H9 (cell line): ENCODE data around the gene TMEM30B. TPM values are rescaled to one million over a fixed set of nuclear protein-coding genes. Genes with fewer than 3 reads are reported as not detected.

Experiments
- DNase-seq: peaks from one replicate; pipeline ENCODE4 v3.0.0-alpha.2; 2017
- H2AFZ ChIP-seq: one replicate; pipeline ENCODE4 v1.6.1; 2013; ENCODE audit warnings: mild to moderate bottlenecking, low read length, control low read depth, moderate library complexity
- H2AK5ac ChIP-seq: 2 replicates; pipeline ENCODE4 v1.6.1; 2013; ENCODE audit warnings: low read length, control low read depth, mixed read lengths; ENCODE audit not compliant: insufficient read length
- H2BK120ac ChIP-seq: one replicate; pipeline ENCODE4 v1.6.1; 2013; ENCODE audit warnings: low read depth, mild to moderate bottlenecking, low read length, control low read depth, inconsistent platforms; ENCODE audit not compliant: poor library complexity, severe bottlenecking
- H2BK12ac ChIP-seq: 2 replicates; pipeline ENCODE4 v1.6.1; 2013; ENCODE audit warnings: low read length, control low read depth, mixed read lengths, low read depth; ENCODE audit not compliant: insufficient read length
- H2BK15ac ChIP-seq: 2 replicates; pipeline ENCODE4 v1.6.1; 2013; ENCODE audit warnings: low read depth, low read length, control low read depth
- H2BK20ac ChIP-seq: one replicate; pipeline ENCODE4 v1.6.1; 2013; ENCODE audit warnings: low read depth, mild to moderate bottlenecking, low read length, control low read depth, inconsistent platforms; ENCODE audit not compliant: poor library complexity, severe bottlenecking
- H2BK5ac ChIP-seq: 2 replicates; pipeline ENCODE4 v1.6.1; 2013; ENCODE audit warnings: low read length, control low read depth, mixed read lengths; ENCODE audit not compliant: insufficient read length
- H3K14ac ChIP-seq: 2 replicates; pipeline ENCODE4 v1.6.1; 2013; ENCODE audit warnings: low read length, control low read depth; ENCODE audit not compliant: insufficient read depth
- H3K18ac ChIP-seq: 2 replicates; pipeline ENCODE4 v1.6.1; 2013; ENCODE audit warnings: low read depth, mild to moderate bottlenecking, mixed read lengths, low read length, control low read depth; ENCODE audit not compliant: insufficient read length
- H3K23ac ChIP-seq: 2 replicates; pipeline ENCODE4 v1.6.1; 2013; ENCODE audit warnings: low read length, control low read depth, mixed read lengths, low read depth; ENCODE audit not compliant: insufficient read length
- H3K23me2 ChIP-seq: 2 replicates; pipeline ENCODE4 v1.6.1; 2013; ENCODE audit warnings: low read depth, mild to moderate bottlenecking, mixed read lengths, low read length, control low read depth; ENCODE audit not compliant: insufficient read length, poor library complexity, severe bottlenecking
- H3K27ac ChIP-seq: 2 replicates; pipeline ENCODE4 v1.5.1; 2013; ENCODE audit warnings: low read length, control low read depth, mixed read lengths, low read depth; ENCODE audit not compliant: insufficient read length
- H3K27me3 ChIP-seq: 2 replicates; pipeline ENCODE4 v1.6.1; 2013; ENCODE audit warnings: low read length, control low read depth, inconsistent platforms; ENCODE audit not compliant: insufficient read depth
- H3K4ac ChIP-seq: 2 replicates; pipeline ENCODE4 v1.6.1; 2013; ENCODE audit warnings: low read depth, mild to moderate bottlenecking, control low read depth, inconsistent platforms, low read length, moderate library complexity
- H3K4me1 ChIP-seq: 2 replicates; pipeline ENCODE4 v1.6.1; 2013; ENCODE audit warnings: low read length, control low read depth, inconsistent platforms; ENCODE audit not compliant: insufficient read depth
- H3K4me2 ChIP-seq: 2 replicates; pipeline ENCODE4 v1.6.1; 2013; ENCODE audit warnings: low read length, control low read depth, mixed read lengths; ENCODE audit not compliant: insufficient read length, insufficient read depth
- H3K56ac ChIP-seq: 2 replicates; pipeline ENCODE4 v1.6.1; 2013; ENCODE audit warnings: low read depth, mild to moderate bottlenecking, mixed read lengths, low read length, control low read depth; ENCODE audit not compliant: insufficient read length
- H3K79me1 ChIP-seq: 2 replicates; pipeline ENCODE4 v1.6.1; 2013; ENCODE audit warnings: low read depth, mild to moderate bottlenecking, moderate library complexity, low read length, control low read depth, inconsistent platforms; ENCODE audit not compliant: insufficient read depth, poor library complexity, severe bottlenecking
- H3K79me2 ChIP-seq: 2 replicates; pipeline ENCODE4 v1.6.1; 2013; ENCODE audit warnings: low read length, control low read depth, inconsistent platforms; ENCODE audit not compliant: insufficient read depth
- H3K9ac ChIP-seq: 2 replicates; pipeline ENCODE4 v1.6.1; 2013; ENCODE audit warnings: low read length, control low read depth, mixed read lengths; ENCODE audit not compliant: insufficient read length; ENCODE audit errors: extremely low read depth
- H3K9me3 ChIP-seq: one replicate; pipeline ENCODE4 v1.6.1; 2013; ENCODE audit warnings: low read depth, low read length, inconsistent platforms; ENCODE audit not compliant: control insufficient read depth
- H3T11ph ChIP-seq: one replicate; pipeline ENCODE4 v1.6.1; 2013; ENCODE audit warnings: mild to moderate bottlenecking, low read length, control low read depth, inconsistent platforms
- H4K20me1 ChIP-seq: one replicate; pipeline ENCODE4 v1.6.1; 2013; ENCODE audit not compliant: control insufficient read depth, insufficient read length, insufficient read depth
- H4K5ac ChIP-seq: 2 replicates; pipeline ENCODE4 v1.6.1; 2013; ENCODE audit warnings: low read depth, mild to moderate bottlenecking, mixed read lengths, low read length, control low read depth; ENCODE audit not compliant: insufficient read length
- H4K8ac ChIP-seq: replicated peaks from 2 replicates; pipeline ENCODE4 v1.6.1; 2013; ENCODE audit warnings: low read length, control low read depth, mixed read lengths, low read depth; ENCODE audit not compliant: insufficient read length
- H4K91ac ChIP-seq: 2 replicates; pipeline ENCODE4 v1.6.1; 2013; ENCODE audit warnings: low read depth, mild to moderate bottlenecking, moderate library complexity, mixed read lengths, low read length, control low read depth; ENCODE audit not compliant: insufficient read length
- H3K27ac Mint-ChIP-seq, 3 experiments: 2 replicates in 2 of 3; 3 replicates in 1 of 3; pipeline ENCODE4 v1.8.0; 2020 to 2021; ENCODE audit warnings: mixed read lengths in 3 of 3, mild to moderate bottlenecking in 1 of 3, moderate library complexity in 1 of 3
- H3K27me3 Mint-ChIP-seq: 2 replicates; pipeline ENCODE4 v1.8.0; 2021; ENCODE audit warnings: low read depth, mild to moderate bottlenecking, moderate library complexity, mixed read lengths
- H3K36me3 Mint-ChIP-seq, 3 experiments: 2 replicates in 2 of 3; 3 replicates in 1 of 3; pipeline ENCODE4 v1.8.0; 2020 to 2021; ENCODE audit warnings: low read depth in 3 of 3, mixed read lengths in 3 of 3; ENCODE audit not compliant: insufficient read depth in 1 of 3
- H3K4me1 Mint-ChIP-seq, 2 experiments: 2 replicates each; pipeline ENCODE4 v1.8.0; 2020; ENCODE audit warnings: mixed read lengths in 2 of 2
- H3K4me3 Mint-ChIP-seq, 2 experiments: 2 replicates in 1 of 2; 3 replicates in 1 of 2; pipeline ENCODE4 v1.8.0; 2020 to 2021; ENCODE audit warnings: mild to moderate bottlenecking in 2 of 2, mixed read lengths in 2 of 2, moderate library complexity in 1 of 2
- H3K9me3 Mint-ChIP-seq, 2 experiments: 2 replicates in 1 of 2; 3 replicates in 1 of 2; pipeline ENCODE4 v1.8.0; 2020; ENCODE audit warnings: mild to moderate bottlenecking in 2 of 2, mixed read lengths in 2 of 2, moderate library complexity in 1 of 2
- CTCF ChIP-seq: fragments of 200-600 bp; sonication (generic); conservative IDR thresholded peaks from 3 replicates; pipeline ENCODE4 v1.8.0; 2021; ENCODE audit warnings: antibody characterized with exemption, mild to moderate bottlenecking
- WGBS: extraction: QIAGEN DNeasy Blood & Tissue Kit; methylation state at CpG from one replicate; pipeline ENCODE4 v1.1.7; 2013; ENCODE audit warnings: missing lambda C conversion rate, low lambda C conversion rate, mixed read lengths; ENCODE audit not compliant: insufficient read length; ENCODE audit errors: extremely low coverage; 5-methylcytosine and 5-hydroxymethylcytosine counted together
- total RNA-seq: library from RNA; stranded (reverse); gene quantifications from 2 replicates; pipeline ENCODE4 v1.2.1, GENCODE V29; 2021

Gene TMEM30B
- total RNA-seq, 1 experiment from 2014 or later: 12.2 TPM

DNA sequence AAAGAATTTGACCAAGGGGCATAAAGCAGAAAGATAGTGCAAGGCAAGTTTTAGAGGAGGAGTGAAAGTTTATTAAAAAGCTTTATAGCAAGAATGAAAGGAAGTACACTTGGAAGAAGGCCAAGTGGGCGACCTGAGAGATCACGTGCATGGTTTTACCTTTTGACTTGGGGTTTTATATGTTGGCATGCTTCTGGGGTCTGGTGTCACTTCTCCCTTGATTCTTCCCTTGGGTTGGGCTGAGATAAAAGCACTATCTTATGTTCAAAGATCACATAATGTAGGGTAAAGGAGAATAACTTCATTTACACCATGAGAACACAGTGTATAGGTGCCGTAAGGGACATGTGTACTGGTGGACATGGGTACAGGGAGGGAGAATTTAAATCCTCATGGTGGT is 17.7 kb upstream of the TMEM30B start:
- no peak overlapping the region for H3K4me3 Mint-ChIP-seq
- Histone ChIP-seq H3K14ac (no peak overlapping the region), H2BK120ac (no peak overlapping the region), H4K5ac (no peak overlapping the region), H3K4me2 (no peak overlapping the region), H3K9me3 (no peaks in the 10 kb centered on the region), H3K23me2 (no peaks in the 10 kb centered on the region), H3K18ac (no peak overlapping the region), H3T11ph (no peak overlapping the region), H4K20me1 (no peaks in the 10 kb centered on the region), H2BK12ac (no peak overlapping the region), H3K9ac (no peak overlapping the region), H3K23ac (no peak overlapping the region), H2BK15ac (no peak overlapping the region), H3K56ac (no peak overlapping the region), H3K79me1 (no peaks in the 10 kb centered on the region), H2BK5ac (no peak overlapping the region), H2AFZ (no peak overlapping the region), H3K4me1 (peaks cover 5% of the 10 kb centered on the region; the same call in 1 of the 2 replicates), H4K8ac (no peak overlapping the region), H2AK5ac (no peak overlapping the region), H4K91ac (no peak overlapping the region), H3K27ac (no peak overlapping the region), H3K79me2 (no peaks in the 10 kb centered on the region), H2BK20ac (no peak overlapping the region), H3K4ac (no peak overlapping the region), H3K27me3 (no peaks in the 10 kb centered on the region)
- peaks cover 0 to 5% of the 10 kb centered on the region in 2 experiments; a peak in 1 of 5 replicates for H3K9me3 Mint-ChIP-seq
- H3K27ac Mint-ChIP-seq: no peak overlapping the region
- TF ChIP-seq CTCF: no peak
- H3K4me1 Mint-ChIP-seq: peaks cover 32 to 35% of the 10 kb centered on the region in 2 experiments
- no peak for DNase-seq
- no CpG with 5 or more reads among the region's 3 CpGs for WGBS
- H3K27me3 Mint-ChIP-seq: peaks cover 4% of the 10 kb centered on the region
- H3K36me3 Mint-ChIP-seq: no peaks in the 10 kb centered on the region; a peak in 1 of 7 replicates
